ENCODE data around the gene SLITRK6. TPM values are rescaled to one million over a fixed set of nuclear protein-coding genes. Genes with fewer than 3 reads are reported as not detected.

SLITRK6 gene
- total RNA-seq, 2 experiments from 2014 or later = not detected

DNA sequence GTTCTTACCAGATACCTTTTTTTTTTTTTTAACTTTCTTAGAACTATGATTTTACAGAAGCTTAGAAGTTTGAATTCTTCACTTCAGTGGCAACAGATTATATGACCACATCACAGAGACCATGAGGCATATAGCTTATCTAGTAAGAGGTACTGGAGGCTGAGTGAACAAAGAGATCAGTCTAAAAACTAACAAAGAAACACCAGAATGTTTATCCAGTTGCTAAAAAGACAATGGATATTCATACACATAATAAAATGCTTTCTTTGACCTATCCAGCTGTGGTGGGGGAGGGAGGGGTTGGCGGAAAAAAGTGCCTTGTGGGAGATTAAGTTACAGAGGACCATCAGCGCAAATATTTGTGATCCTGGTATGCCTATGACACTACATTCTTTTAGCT, 34.7 kb upstream of the SLITRK6 start:
- Histone ChIP-seq H2AFZ (ENCODE audit: low read length) (no peak overlapping the region), H3K9me3 (ENCODE audit: low read length) (no peaks in the 10 kb centered on the region), H3K36me3 (ENCODE audit: insufficient read depth, low read length) (no peaks in the 10 kb centered on the region), H3K79me2 (ENCODE audit: insufficient read depth, low read depth, low read length) (no peaks in the 10 kb centered on the region), H3K27ac (ENCODE audit: low read depth, low read length, poor library complexity, severe bottlenecking) (no peak overlapping the region), H4K20me1 (ENCODE audit: insufficient read depth, low read length) (no peaks in the 10 kb centered on the region), H3K4me3 (ENCODE audit: low read depth, low read length, poor library complexity, severe bottlenecking) (no peak overlapping the region), H3K4me1 (ENCODE audit: insufficient read depth, low read length, poor library complexity, severe bottlenecking) (no peaks in the 10 kb centered on the region), H3K9me2 (ENCODE audit: insufficient read depth, low read length) (no peaks in the 10 kb centered on the region), H3K4me2 (ENCODE audit: low read length) (no peak overlapping the region)
- CTCF ChIA-PET (ENCODE audit: unreplicated experiment) = no interaction called here
- DNase-seq (ENCODE audit: low spot score) = no peak
- intact Hi-C loops (cut with micrococcal nuclease; ENCODE audit: unreplicated experiment) = no loop called here
- no TSS peak for BruUV-seq (replicated peaks)
- TF ChIP-seq CTCF (conservative IDR thresholded peaks at IDR 0.05; ENCODE audit: low read length) (no peak), EZH2phosphoT487 (IDR thresholded peaks at IDR 0.05; ENCODE audit: borderline replicate concordance, low read depth, low read length) (no peak)
- POLR2A ChIA-PET = interaction anchor here (0.7 kb wide), 3 partner anchors 17 to 1064 kb away, joined by 3 read pairs; no protein-coding TSS in a partner anchor

DNA sequence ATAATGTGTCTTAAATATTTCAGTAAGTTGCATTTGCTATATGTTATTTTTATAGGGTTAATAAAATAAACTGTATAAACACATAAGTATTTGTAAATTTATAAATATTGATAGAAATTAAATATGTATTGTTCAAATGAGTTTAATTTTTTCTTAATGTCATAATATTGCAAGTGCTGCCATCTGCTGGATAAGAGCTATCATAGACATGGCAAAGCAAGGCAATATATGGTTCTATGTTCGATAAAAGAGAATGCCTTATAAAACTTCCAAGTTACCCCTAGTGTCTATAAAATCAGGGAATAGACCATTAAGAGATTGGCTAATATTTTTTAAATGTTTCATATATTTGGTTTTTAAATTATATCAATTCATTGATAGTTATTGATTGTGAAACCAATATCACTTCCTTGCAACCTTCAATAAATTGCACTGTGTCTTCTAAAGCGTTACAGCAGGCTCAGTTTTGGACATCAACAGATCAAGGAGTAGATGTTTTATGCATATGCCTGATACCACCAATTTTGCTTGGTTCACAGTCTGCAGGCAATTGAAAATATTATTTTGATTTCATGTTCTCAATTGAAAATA, 29.0 kb upstream of the SLITRK6 start:
- POLR2A ChIA-PET = interaction anchor here (0.6 kb wide), 1 partner anchor 947 kb away, joined by 3 read pairs; no protein-coding TSS in a partner anchor
- BruUV-seq (replicated peaks) = no TSS peak
- CTCF ChIA-PET (ENCODE audit: unreplicated experiment) = no interaction called here

More for the DNA sequence above, 29.0 kb upstream of the SLITRK6 start:
- Histone ChIP-seq H3K9me3 (ENCODE audit: low read length) (no peaks in the 10 kb centered on the region), H3K27ac (ENCODE audit: low read depth, low read length, poor library complexity, severe bottlenecking) (no peak overlapping the region), H3K4me1 (ENCODE audit: insufficient read depth, low read length, poor library complexity, severe bottlenecking) (no peaks in the 10 kb centered on the region), H3K4me2 (ENCODE audit: low read length) (no peak overlapping the region), H3K4me3 (ENCODE audit: low read depth, low read length, poor library complexity, severe bottlenecking) (no peak overlapping the region), H3K9me2 (ENCODE audit: insufficient read depth, low read length) (no peaks in the 10 kb centered on the region), H2AFZ (ENCODE audit: low read length) (no peak overlapping the region), H4K20me1 (ENCODE audit: insufficient read depth, low read length) (no peaks in the 10 kb centered on the region), H3K36me3 (ENCODE audit: insufficient read depth, low read length) (no peaks in the 10 kb centered on the region), H3K79me2 (ENCODE audit: insufficient read depth, low read depth, low read length) (no peaks in the 10 kb centered on the region)
- intact Hi-C loops (cut with micrococcal nuclease; ENCODE audit: unreplicated experiment) = loop anchor here (1.0 kb wide), 1 partner anchor 932 kb away; no protein-coding TSS in a partner anchor
- DNase-seq (ENCODE audit: low spot score) = peak; percentile 50
- TF ChIP-seq CTCF (conservative IDR thresholded peaks at IDR 0.05; ENCODE audit: low read length) (peak; percentile 93), EZH2phosphoT487 (IDR thresholded peaks at IDR 0.05; ENCODE audit: borderline replicate concordance, low read depth, low read length) (no peak)

Data from OCI-LY7 (cell line).